ENCODE measurements around the gene SOX2. TPM values are rescaled to one million over a fixed set of nuclear protein-coding genes. Genes with fewer than 3 reads are reported as not detected.

The SOX2 gene
- polyA plus RNA-seq (ENCODE audit: insufficient read length) = 0.18 TPM

DNA sequence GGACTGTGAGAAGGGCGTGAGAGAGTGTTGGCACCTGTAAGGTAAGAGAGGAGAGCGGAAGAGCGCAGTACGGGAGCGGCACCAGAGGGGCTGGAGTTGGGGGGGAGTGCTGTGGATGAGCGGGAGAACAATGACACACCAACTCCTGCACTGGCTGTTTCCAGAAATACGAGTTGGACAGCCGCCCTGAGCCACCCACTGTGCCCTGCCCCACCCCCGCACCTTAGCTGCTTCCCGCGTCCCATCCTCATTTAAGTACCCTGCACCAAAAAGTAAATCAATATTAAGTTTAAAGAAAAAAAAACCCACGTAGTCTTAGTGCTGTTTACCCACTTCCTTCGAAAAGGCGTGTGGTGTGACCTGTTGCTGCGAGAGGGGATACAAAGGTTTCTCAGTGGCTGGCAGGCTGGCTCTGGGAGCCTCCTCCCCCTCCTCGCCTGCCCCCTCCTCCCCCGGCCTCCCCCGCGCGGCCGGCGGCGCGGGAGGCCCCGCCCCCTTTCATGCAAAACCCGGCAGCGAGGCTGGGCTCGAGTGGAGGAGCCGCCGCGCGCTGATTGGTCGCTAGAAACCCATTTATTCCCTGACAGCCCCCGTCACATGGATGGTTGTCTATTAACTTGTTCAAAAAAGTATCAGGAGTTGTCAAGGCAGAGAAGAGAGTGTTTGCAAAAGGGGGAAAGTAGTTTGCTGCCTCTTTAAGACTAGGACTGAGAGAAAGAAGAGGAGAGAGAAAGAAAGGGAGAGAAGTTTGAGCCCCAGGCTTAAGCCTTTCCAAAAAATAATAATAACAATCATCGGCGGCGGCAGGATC is at the start of gene SOX2:
TSS of gene SOX2 (plus strand) at position 601 of the 811 bp plus-strand sequence. CDS start 436 bp downstream, outside the sequence.
- DNase-seq = peak; percentile 53

DNA sequence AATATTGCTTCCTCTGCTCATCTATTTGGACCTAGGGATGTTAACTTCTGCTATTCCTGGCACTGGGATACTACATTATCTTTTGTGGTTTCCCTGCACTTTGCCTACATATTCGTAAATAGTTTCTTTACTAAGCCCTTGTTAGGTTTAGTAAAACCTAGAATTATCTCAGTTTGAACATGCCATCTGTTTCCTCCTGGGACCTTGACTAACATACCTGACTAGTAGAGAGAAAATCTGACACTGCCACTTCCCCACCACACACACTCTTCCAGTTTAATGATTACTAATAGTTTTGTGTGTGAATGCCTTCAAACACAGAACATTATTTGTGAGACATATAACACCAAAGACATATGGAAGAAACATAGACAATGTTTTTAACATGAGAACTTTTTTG is 28.2 kb upstream of the SOX2 start:
- DNase-seq = no peak

DNA sequence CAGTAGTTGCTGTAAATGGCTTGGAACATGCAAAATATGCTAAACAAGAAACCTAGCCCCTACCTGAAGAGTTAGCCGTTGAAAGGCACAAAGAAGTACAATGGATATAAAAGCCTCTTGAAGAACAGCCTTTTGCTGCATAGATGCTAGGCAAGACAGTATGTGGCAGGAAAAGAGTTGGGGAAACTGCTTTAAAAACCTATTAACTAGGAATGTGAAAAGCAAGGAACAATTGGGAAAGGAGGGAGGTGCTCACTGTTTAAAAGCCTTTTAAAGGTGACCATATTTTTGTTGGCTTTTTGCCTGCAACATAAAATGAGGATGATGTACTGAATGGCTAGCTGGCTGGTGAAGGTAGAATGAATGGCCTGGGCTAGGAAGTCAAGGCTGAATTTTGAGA is 24.5 kb upstream of the SOX2 start:
- no peak for DNase-seq

- no peak for DNase-seq
Observed at GRCh38 chr3:181687731-181688130, 24.0 kb upstream of the SOX2 start.

GRCh38 chr3:181689546-181689945 is 22.2 kb upstream of the SOX2 start:
- no peak for DNase-seq

DNA sequence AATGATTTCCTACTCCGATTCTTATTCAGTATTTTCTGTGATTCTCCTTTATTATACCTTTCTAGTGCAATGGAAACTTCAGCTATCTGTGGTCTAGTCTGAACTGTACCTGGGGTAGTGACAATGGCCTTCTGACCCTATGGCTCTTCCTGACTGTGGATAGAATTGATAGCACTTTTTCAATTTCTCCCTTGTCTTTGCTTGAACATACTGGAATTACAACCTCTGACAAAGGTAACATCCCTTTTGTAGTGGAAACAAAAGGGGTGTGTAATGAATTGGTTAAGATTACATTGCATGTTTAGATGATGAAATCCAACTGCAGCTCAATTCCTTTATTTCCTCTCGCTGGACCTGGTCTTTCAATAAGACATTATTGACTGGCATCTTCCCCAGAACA is 21.0 kb upstream of the SOX2 start:
- DNase-seq = no peak

- no peak for DNase-seq
Observed at GRCh38 chr3:181691901-181692300, 19.8 kb upstream of the SOX2 start.

GRCh38 chr3:181692311-181693145 is 19.2 kb upstream of the SOX2 start:
- DNase-seq = no peak

DNA sequence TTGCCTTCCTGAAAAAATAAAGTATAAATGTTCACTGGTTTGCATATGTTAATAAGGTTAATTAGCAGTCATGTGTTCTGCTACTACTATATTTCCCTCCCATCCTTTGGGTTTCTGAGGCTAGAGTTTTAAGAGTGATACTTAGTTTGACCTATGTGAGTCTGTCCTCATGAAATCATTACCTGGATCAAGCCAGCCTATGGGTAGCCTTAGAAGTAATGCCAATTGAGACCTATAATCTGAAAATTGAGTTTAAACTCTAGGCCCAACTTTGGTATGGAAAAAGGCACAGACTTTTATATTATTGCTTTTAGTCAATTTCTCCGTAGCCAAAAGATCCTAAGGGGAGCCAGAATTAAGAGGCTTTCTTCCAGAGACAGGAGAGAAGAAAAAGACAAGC is 18.4 kb upstream of the SOX2 start:
- no peak for DNase-seq

DNA sequence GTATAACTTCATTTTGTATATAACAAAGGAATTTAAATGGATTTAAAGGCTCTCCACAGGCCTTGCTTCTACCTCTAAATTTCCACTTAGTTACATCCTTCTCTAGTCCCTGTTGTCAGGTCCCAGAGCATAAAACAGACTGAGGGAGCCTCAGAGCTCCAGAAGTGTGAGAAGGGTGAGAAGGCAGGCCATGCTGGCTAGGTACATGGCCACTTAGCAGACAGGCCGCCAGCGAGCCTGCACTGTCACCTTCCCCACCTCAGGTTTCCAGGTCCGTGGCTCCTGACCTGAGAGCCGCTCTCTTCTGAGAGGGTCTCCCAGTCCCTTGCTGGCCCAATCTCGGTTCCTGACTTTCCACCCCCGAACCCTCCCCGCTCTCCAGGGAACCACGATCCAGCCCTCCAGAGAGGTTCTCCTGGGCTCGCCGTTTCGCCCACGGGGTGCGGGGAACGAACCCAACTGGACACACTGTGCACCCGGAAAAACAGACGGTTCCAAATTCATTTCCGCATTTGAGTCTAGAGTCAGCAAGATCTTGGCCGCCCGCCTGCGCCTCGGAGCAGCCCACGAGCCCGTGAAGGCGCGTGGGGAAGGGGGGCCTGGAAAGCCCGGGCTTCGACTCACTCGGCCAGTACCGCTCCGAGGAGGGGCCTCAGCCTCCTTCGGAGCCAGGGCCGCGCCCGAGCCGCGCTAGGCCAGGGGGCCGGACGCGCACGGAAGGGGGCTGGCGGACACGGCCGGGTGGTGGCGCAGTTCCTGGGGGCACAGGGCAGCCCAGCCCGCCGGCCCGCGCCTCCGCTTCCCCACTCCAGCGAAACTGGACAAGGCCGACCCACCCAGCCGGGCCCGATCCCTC is 16.7 kb upstream of the SOX2 start:
- DNase-seq = peak; percentile 65

GRCh38 chr3:181695661-181696491 is 15.8 kb upstream of the SOX2 start:
- no peak for DNase-seq

- DNase-seq = no peak
Observed at GRCh38 chr3:181696626-181697230, 15.0 kb upstream of the SOX2 start.

DNA sequence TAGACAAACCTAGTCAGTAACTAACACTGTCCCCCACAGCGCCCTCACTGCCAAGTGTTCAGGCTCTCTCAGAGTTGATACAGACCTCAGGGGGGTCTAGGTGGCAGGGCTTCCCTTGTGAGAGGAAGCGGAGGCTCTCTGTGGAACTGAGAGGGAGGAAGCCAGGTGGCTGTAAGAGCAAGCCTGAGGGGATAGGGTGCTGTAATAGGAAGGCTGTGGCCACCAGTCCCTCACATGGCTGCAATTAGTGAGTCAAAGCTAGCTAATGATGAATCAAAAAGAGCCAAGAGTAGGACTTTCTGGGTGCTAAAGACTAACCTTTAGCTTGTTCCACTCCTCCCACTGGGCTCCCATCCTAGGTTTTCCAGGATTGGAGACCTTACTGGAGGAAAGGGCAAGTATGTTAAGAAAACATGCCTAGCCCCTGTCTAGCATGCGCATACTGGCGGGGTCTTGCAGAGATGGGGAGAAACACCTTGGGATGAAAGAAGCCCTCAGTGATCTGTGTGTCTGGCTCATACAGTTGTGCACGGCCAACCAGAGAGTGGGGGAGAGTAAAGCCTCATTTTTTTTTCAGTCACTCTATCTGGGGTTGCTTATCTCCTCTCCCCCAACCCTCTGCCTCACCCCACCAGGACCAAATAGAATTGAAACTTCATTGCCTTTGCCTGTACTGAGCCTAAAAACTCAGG is 13.3 kb upstream of the SOX2 start:
- no peak for DNase-seq

DNA sequence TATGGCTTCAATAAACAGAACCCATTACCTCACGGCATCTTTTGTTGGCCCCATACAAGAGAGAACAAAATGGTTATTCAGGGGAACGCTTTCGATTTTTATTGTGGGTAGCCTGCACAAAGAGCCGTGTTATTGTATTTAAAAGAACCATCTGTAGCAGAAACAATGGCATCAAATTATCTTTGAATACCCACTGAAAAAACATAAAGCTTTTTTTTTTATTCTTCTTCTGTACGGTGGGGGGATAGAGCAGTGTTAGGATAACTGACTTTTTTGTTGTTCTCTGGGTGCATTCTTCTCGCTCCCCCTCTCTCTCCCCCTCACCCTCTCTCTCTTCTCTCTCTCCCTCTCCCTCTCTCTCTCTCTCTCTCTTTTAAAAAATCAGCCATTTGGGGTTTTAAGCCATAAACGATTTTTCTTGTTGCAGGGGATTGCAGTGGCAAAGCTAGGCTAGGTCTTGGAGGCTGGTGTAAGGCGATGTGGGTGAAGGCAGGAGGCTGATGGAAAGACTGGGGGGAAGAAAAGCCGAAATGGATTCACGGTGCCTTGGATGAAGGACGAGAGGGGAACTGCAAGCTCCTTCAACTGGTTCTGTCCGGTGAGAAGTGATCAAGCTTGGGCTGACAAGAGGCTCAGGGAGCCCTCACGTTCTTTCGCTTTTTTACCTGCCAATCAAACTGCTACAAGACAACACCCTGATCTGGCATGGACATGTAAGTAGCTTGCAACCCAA is 12.4 kb upstream of the SOX2 start:
- DNase-seq = no peak

GRCh38 chr3:181700168-181701087 is 11.3 kb upstream of the SOX2 start:
- peak; percentile 84 for DNase-seq

- no peak for DNase-seq
Observed at GRCh38 chr3:181701096-181701495, 10.6 kb upstream of the SOX2 start.

DNA sequence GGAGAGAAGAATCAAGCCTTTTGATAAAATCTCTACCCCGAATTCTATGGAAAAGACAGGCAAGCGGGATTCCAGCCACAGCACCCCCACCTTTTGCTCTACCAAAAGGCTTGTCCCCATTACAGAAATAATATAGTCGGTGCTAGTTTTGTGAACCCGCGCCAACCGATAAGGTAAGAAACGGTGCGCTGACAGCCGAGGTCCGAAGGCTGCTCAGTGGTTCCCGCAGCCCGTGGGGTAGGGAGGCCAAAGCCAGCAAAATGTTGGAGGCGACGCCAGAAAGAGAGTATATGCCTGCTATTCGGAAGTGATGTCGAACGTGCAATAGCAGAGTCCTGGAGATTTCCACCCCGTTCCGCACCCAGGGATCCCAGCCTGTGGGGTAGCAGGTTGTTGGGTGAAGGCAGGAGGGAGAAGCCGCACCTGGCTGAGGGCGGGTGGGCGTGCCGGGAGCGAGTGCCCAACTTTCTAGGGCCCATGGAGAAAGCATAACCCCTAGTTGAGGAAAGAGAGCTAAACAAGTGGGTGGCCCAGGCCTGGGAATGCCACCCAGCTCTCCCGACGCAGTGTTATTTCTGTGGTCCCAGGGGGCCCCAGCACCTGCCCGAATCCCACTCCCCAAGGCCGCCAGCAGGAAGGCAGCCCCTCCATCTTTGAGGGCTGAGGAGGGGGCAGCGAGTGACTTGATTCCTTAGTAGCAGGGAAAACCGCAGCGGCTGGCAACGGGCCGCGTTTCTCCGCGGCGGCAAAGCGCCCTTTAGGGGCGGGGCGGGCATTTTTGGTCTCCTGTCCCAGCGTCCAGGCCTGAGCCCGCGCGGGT is 7.9 kb upstream of the SOX2 start:
- DNase-seq = no peak
